Fibroblast of skin of scalp (primary cell): Measurements from ENCODE around the gene PTPN4.

Source experiments
- DNase-seq: peaks from one replicate; pipeline ENCODE4 v3.0.0-alpha.2; 2013

The PTPN4 gene

GRCh38 chr2:119808516-119809147 lies 48.9 kb downstream of the PTPN4 start:
- peak; percentile 14 for DNase-seq

GRCh38 chr2:119809339-119810048 lies 49.8 kb downstream of the PTPN4 start:
- peak; percentile 74 for DNase-seq

DNA sequence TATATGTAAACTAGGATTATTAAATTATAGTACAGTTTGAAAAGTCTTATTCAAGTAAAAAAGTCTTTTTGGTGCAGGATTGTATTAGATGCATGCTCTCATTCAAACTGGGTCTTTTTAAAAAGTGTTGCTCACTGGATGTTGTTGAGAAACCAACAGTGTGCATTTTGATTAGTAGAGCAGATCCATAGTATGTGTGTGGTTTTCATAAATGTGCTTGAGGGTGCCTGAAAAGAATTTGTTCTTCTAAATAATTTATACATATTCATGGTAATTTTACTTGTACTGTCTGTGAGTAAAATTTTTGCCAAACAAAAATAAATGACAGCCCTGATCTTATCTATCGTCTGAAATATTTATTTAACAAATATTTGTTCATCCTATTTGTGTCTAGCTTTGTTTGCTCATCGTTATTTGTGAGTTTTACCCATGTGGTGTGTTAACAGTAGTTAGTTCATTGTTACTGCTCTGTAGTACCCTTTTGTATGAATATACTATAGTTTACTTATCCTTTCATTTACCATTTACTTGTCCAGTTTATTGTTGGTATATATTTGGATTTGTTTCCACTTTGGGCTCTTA lies 50.4 kb downstream of the PTPN4 start:
- no peak for DNase-seq

- DNase-seq, result no peak
These were observed 54.5 kb downstream of the PTPN4 start for GRCh38 chr2:119814216-119814615.

GRCh38 chr2:119818792-119819191 lies 59.1 kb downstream of the PTPN4 start:
- no peak for DNase-seq

DNA sequence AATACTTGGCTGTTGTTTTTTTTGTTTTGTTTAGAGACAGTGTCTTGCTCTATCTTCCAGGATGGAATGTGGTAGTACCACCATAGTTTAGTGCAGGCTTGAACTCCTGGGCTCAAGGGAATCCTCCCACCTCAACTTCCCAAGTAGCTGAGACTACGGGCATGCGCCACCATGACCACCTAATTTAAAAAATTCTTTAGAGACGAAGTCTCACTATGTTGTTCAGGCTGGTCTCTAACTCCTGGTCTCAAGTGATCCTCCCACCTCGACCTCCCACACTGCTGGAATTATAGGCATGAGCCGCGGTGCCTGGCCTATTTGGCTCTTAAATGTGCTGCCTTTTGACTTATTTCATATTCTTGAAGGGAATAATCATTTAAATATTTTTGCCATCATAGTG lies 60.1 kb downstream of the PTPN4 start:
- DNase-seq, result no peak

- DNase-seq, result peak; percentile 96
These were observed 60.6 kb downstream of the PTPN4 start for GRCh38 chr2:119820275-119820674.

DNA sequence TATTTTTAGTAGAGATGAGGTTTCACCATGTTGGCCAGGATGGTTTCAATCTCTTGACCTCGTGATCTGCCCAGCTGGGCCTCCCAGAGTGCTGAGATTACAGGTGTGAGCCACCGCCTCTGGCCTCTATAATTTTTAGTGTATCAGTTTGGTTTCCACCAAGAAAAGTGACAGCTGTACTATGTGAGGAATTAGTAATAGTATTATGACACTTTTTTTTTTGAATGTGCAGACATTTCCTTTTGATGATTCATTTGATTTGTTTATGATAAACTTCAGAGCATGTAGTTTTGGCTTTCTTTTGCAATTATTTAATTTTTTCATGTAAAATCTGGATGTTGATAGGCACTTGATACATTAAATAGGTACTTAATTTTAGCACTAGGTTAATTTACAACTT lies 61.5 kb downstream of the PTPN4 start:
- no peak for DNase-seq

DNA sequence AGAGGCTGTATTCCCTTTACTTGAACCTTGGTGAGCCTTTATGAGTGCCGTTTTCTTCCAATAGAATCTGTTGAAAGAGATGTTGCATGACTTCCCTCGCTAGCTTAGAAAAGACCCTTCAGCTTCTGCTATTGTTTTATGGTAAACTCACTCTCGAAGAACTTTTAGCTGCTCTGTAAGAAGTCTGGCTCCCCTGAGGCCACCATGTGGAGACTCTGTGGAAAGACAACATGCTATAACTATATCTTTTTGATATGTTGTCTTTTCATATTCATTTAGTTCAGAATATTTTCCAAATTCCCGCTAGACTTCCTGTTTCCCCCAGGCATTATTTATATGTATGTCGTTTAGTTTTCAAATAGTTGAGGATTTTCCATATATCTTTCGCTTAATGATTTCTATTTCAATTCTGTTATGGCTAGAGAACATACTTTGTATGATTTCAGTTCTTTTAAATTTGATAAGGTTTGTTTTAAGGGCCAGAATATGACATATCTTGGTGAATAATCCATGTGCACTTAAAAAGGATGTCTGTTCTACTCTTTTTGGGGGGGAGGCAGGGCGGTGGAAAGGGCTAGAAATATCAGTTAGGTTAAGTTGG lies 64.1 kb downstream of the PTPN4 start:
- DNase-seq, result peak; percentile 52

DNA sequence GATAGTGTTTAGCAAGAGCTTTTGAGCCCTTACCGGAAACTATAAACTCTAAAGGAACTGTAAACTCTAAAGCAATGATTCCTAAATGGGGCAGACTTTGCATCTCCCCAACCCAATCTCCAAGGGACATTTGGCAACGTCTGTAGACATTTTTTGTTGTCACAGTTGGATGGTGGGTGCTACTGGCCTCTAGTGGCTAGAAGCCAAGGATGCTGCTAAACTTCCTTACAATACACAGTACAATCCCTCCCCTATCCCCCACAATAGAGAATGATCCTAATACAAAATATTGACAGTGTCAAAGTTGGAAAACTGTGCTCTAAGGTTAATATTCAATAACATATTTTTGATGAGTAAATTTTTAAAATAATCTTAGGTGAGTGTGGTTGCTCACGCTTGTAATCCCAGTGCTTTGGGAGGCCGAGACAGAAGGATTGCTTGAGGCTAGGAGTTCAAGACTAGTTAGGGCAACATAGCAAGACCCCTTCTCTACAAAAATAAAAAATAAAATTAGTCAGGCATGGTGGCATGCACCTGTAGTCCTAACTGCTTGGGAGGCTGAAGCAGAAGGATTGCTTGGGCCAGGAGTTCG lies 66.7 kb downstream of the PTPN4 start:
- peak; percentile 63 for DNase-seq

DNA sequence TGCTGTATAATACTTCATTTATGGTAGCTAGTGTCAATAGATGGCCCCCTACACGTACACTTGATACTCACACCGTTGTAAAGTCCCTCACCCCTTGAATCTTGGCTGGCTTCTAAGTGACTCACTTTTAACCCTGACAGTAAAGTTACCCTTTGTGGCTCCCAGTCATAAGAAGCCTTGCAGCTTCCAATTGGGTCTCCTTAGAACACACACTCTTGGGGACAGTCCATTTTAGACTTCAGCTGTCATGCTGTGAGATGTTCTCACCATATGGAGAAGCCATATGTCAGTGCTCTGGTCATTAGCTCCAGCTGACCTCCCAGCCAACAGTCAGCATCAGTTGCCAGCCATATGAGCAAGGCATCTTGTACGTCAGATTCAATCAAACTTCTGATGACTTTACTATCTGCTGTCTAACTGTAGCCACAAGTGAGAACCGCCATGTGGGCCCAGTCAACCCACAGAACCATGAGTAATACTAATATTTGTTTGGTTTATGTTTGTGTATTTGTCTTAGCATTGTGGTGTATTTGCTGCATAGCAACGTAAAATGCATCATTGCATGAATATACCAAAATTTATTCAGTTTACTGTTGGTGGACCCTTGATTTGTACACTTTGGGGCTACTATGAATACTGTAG lies 68.3 kb downstream of the PTPN4 start:
- DNase-seq, result peak; percentile 9

DNA sequence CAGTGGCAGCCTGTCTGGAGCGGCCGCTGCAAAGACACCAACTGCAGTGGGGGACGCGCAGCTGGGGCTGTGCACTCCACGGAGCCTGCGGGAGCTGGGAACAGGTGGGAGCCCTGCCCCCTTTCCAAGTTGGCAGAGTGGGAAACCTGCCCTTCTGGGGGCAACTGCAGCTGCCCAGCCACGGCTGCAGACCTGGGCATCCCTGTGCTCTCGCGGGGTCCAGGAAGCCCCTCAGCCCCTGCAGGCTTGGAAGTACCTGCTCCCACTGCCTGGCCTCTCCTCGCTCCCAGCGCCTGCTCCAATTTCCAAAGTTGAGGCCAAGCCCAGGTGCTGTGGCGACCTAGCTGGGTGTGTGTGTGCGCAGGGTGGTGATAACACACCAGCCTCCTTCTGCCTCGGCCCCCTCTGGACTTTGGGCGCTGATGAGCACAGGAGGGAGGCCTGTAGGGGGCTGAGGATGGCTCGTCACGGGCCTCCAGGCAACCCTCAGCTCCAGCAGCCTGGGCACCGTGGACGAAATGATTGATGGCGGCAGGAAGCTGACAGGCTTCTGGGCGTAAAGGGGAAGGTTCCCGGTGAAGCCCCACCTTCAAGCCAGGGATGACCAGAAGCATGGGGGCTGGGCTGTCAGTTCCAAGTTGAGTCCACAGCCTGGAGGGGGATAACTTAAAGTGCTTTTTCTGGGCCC lies 76.9 kb downstream of the PTPN4 start:
- no peak for DNase-seq

- no peak for DNase-seq
These were observed 77.6 kb downstream of the PTPN4 start for GRCh38 chr2:119837350-119837749.

DNA sequence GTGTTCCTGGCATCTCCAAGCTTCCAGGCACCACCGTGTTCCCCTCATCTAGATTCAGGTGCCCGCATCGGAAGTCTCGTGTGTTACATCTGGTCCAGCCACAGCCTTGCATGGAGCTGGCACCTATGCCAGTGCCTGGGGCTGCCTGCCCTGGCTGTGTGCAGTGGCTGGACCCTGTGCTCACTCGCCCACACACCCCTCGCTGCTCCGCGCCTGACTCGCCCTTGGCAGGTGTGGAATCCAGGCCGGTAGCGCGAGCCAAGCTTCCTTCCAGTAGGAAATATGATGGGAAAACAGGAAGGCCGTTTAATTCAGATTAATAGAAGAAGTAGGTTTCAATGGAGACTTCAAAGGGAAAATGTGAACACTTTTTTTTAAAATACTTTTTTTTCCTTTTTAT lies 78.0 kb downstream of the PTPN4 start:
- no peak for DNase-seq

DNA sequence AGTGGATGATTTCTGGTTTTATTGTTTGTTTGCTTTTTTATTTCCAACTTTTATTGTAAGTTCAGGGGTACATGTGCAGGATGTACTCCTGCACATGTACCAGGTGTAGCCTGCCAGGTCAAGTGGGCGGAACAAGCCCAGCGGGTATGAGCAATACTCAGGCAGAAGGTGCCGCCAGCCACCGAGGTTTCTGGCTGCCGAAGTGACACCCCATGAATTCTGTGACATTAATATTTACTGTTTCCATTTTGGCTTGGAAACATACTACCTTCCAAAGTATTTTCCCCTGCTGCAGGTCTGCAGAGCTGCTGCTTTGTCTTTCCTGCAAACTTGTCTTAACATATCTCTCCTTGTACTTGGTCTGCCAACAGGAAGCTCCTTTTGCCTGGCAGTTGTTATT lies 78.5 kb downstream of the PTPN4 start:
- DNase-seq, result no peak

- no peak for DNase-seq
These were observed 81.8 kb downstream of the PTPN4 start for GRCh38 chr2:119841550-119841949.

GRCh38 chr2:119846021-119846420 lies 86.3 kb downstream of the PTPN4 start:
- no peak for DNase-seq

GRCh38 chr2:119849838-119850565 lies 90.3 kb downstream of the PTPN4 start:
- no peak for DNase-seq

- DNase-seq, result no peak
These were observed 92.5 kb downstream of the PTPN4 start for GRCh38 chr2:119852214-119852613.

DNA sequence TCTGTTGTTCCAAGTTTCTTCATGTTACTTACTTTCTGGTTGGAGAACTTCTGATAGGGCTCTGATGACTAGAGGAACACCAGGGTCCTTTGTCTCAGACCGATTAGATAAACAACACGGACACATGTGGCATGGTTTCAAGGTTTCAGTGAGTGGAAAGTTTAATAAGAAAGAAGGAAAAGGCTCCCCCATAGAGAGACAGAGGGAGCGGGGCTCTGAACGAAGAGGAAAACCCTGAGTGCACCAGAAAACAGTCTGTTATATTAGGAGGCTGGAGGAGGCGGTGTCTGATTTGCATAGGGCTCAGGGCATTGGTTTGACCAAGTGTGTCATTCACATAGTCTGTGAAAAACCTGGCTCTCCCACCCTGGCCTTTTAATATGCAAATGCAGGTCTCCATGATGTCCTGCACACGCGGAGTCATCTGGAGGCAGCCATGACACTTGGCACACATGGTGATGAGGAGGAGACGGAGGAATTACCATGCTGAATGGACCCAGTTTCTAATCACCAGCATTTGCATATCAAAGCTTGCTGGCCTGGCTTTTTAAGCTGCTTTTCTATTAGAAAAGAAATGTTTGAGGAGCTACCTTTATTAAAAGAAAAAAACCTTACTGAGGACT lies 94.2 kb downstream of the PTPN4 start:
- DNase-seq, result no peak

- DNase-seq, result no peak
These were observed 96.8 kb downstream of the PTPN4 start for GRCh38 chr2:119856469-119856901.
